Right renal pelvis (tissue), 4 donors: ENCODE measurements around the gene PLPP1. TPM values are rescaled to one million over a fixed set of nuclear protein-coding genes. Genes with fewer than 3 reads are reported as not detected.
A peak's percentile ranks its signal among the peaks of the same experiment; 100 is the strongest.

Source experiments
- DNase-seq, 4 donors: peaks; one replicate each; pipeline ENCODE4 v3.0.0-alpha.2; 2013; ENCODE audit warnings: low read depth in 4 of 4, low spot score in 3 of 4, missing footprints in 1 of 4
- polyA plus RNA-seq, 4 donors: library from polyadenylated mRNA; unstranded; fragments of 120-200 nt; gene quantifications; one replicate each; pipeline ENCODE4 v1.2.1, GENCODE V29; 2013; ENCODE audit not compliant: insufficient read length in 4 of 4

Gene PLPP1
- 100 to 1,000 TPM in 2 of 4 donors, 10 to 100 TPM in 2; 94.9 to 104 (median 99.6) TPM for polyA plus RNA-seq

GRCh38 chr5:55534436-55535198, at the start of gene PLPP1:
Gene PLPP1 (minus strand): TSS chr5:55534964. CDS start chr5:55534629, 335 bp downstream.
- DNase-seq, result peak; percentile 75 to 86 (median 82)

GRCh38 chr5:55583578-55583977, 48.8 kb upstream of the PLPP1 start:
- DNase-seq, result no peak

GRCh38 chr5:55582256-55582655, 47.5 kb upstream of the PLPP1 start:
- no peak for DNase-seq

GRCh38 chr5:55580042-55580441, 45.3 kb upstream of the PLPP1 start:
- DNase-seq, result no peak

GRCh38 chr5:55578771-55579170, 44.0 kb upstream of the PLPP1 start:
- DNase-seq, result no peak

- DNase-seq, result no peak
Measured at GRCh38 chr5:55577353-55578060, 42.7 kb upstream of the PLPP1 start.

GRCh38 chr5:55576661-55577060, 41.9 kb upstream of the PLPP1 start:
- DNase-seq, result no peak

GRCh38 chr5:55575815-55576583, 41.2 kb upstream of the PLPP1 start:
- DNase-seq, result no peak

GRCh38 chr5:55572600-55572999, 37.8 kb upstream of the PLPP1 start:
- no peak for DNase-seq

- DNase-seq, result no peak
Measured at GRCh38 chr5:55572020-55572419, 37.3 kb upstream of the PLPP1 start.

- DNase-seq, result no peak
Measured at GRCh38 chr5:55570570-55570969, 35.8 kb upstream of the PLPP1 start.

- DNase-seq, result no peak
Measured at GRCh38 chr5:55570026-55570425, 35.3 kb upstream of the PLPP1 start.

GRCh38 chr5:55569513-55569865, 34.7 kb upstream of the PLPP1 start:
- no peak for DNase-seq

GRCh38 chr5:55568654-55569512, 34.1 kb upstream of the PLPP1 start:
- no peak for DNase-seq

GRCh38 chr5:55564721-55565120, 30.0 kb upstream of the PLPP1 start:
- DNase-seq, result no peak

GRCh38 chr5:55558484-55558883, 23.7 kb upstream of the PLPP1 start:
- no peak for DNase-seq

- no peak for DNase-seq
Measured at GRCh38 chr5:55557123-55557522, 22.4 kb upstream of the PLPP1 start.

- no peak for DNase-seq
Measured at GRCh38 chr5:55554585-55555202, 19.9 kb upstream of the PLPP1 start.

- DNase-seq, result no peak
Measured at GRCh38 chr5:55551904-55552303, 17.1 kb upstream of the PLPP1 start.

- no peak for DNase-seq
Measured at GRCh38 chr5:55551358-55551757, 16.6 kb upstream of the PLPP1 start.
